Measurements from ENCODE around the gene SART3.

The SART3 gene

GRCh38 chr12:108560752-108561719 lies at the start of gene SART3:
Gene SART3 (minus strand): TSS chr12:108561173. CDS start chr12:108561154, 19 bp downstream.
- in situ Hi-C loops (cut with MboI; ENCODE audit: low sequenced_read_pairs): loop anchor here (10.0 to 25.0 kb wide), 2 partner anchors 244 to 526 kb away; partner anchors contain the start of genes ALKBH2 and UNG

- in situ Hi-C loops (cut with MboI; ENCODE audit: low sequenced_read_pairs): no loop called here
Observed at GRCh38 chr12:108610336-108610815, 49.4 kb upstream of the SART3 start.

- in situ Hi-C loops (cut with MboI; ENCODE audit: low sequenced_read_pairs): no loop called here
Observed at GRCh38 chr12:108609537-108610335, 48.8 kb upstream of the SART3 start.

- in situ Hi-C loops (cut with MboI; ENCODE audit: low sequenced_read_pairs): no loop called here
Observed at GRCh38 chr12:108608616-108609015, 47.6 kb upstream of the SART3 start.

- in situ Hi-C loops (cut with MboI; ENCODE audit: low sequenced_read_pairs): no loop called here
Observed at GRCh38 chr12:108607981-108608600, 47.1 kb upstream of the SART3 start.

GRCh38 chr12:108606492-108606891 lies 45.5 kb upstream of the SART3 start:
- in situ Hi-C loops (cut with MboI; ENCODE audit: low sequenced_read_pairs): no loop called here

- in situ Hi-C loops (cut with MboI; ENCODE audit: low sequenced_read_pairs): no loop called here
Observed at GRCh38 chr12:108605690-108606406, 44.9 kb upstream of the SART3 start.

GRCh38 chr12:108605000-108605689 lies 44.2 kb upstream of the SART3 start:
- in situ Hi-C loops (cut with MboI; ENCODE audit: low sequenced_read_pairs): no loop called here

- in situ Hi-C loops (cut with MboI; ENCODE audit: low sequenced_read_pairs): no loop called here
Observed at GRCh38 chr12:108604208-108604941, 43.4 kb upstream of the SART3 start.

- in situ Hi-C loops (cut with MboI; ENCODE audit: low sequenced_read_pairs): no loop called here
Observed at GRCh38 chr12:108603743-108604142, 42.8 kb upstream of the SART3 start.

GRCh38 chr12:108602976-108603704 lies 42.2 kb upstream of the SART3 start:
- in situ Hi-C loops (cut with MboI; ENCODE audit: low sequenced_read_pairs): no loop called here

- in situ Hi-C loops (cut with MboI; ENCODE audit: low sequenced_read_pairs): no loop called here
Observed at GRCh38 chr12:108602209-108602705, 41.3 kb upstream of the SART3 start.

GRCh38 chr12:108600702-108601007 lies 39.7 kb upstream of the SART3 start:
- in situ Hi-C loops (cut with MboI; ENCODE audit: low sequenced_read_pairs): no loop called here

GRCh38 chr12:108599948-108600701 lies 39.2 kb upstream of the SART3 start:
- in situ Hi-C loops (cut with MboI; ENCODE audit: low sequenced_read_pairs): no loop called here

- in situ Hi-C loops (cut with MboI; ENCODE audit: low sequenced_read_pairs): no loop called here
Observed at GRCh38 chr12:108599541-108599940, 38.6 kb upstream of the SART3 start.

GRCh38 chr12:108598553-108599250 lies 37.7 kb upstream of the SART3 start:
- in situ Hi-C loops (cut with MboI; ENCODE audit: low sequenced_read_pairs): no loop called here

Measured in HL-60/S4 (cell line).